NCI-H2227 (cell line): ENCODE results near the gene VSIG10L2.
"Not testable (repeated sequence)": the region's sequence is repeated elsewhere in the genome, so short reads cannot be mapped to it uniquely, and the experiment has no call there.

Experiments used
- DNase-seq: peaks from one replicate; lab custom pipeline; 2025; ENCODE audit not compliant: unreplicated experiment; lab: John Stamatoyannopoulos, UW

The VSIG10L2 gene

DNA sequence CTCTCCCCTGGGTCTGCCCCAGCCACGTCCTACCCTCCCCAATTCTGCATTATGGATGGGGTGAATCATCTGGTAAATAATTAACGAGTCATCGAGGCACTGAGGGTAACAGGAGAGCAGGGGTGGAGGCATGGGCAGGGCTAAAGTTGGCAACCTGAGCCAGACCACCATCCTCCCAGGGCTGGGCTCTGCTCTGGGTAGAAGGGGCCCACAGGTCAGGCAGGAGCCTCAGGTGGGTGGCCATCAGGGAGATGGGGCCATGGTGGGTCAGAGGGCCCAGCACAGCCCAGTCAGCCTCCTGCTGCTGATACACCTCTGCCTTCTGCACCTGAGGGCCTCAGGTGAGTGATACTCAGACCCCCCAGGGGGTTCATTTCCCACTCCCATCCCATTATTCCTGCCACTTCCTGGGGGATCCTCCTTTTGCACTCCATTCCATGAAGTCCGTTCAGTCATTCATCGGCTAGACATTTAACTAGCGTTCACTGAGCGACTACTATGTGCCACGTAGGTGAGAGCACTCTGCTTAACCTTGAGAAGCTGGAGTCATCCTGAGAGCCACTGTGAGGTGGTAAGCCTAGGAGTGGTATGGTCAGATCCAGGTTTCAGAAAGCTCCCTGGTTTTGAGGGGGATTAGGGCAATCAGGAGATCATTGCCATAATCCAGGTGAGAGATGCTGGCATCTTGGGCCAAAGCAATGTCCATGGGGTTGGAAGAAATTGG, at the start of gene VSIG10L2:
Gene VSIG10L2, plus strand, starts transcription at position 248 of the 724 bp plus-strand sequence. Its CDS starts 12 bp downstream, at position 260.
- no peak for DNase-seq

DNA sequence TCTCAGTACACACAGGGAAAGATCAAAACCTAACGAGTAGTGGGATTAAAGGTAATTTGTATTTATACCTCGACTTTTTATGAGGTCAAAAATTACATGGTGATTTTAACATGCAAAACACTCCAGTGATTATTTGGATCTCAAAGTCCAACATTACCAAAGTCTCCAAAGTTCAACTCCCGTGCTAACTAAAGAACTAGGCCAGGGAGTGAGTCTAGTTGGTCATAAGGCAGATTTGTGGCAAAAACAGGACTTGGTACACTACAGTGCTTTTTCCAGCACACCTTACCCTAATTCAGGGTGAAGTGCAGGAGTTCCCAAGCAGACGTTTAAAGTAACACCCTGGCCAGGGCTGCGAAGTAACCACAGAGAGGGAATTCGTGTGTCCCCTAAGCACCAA, 44.0 kb upstream of the VSIG10L2 start:
- DNase-seq = no peak

DNA sequence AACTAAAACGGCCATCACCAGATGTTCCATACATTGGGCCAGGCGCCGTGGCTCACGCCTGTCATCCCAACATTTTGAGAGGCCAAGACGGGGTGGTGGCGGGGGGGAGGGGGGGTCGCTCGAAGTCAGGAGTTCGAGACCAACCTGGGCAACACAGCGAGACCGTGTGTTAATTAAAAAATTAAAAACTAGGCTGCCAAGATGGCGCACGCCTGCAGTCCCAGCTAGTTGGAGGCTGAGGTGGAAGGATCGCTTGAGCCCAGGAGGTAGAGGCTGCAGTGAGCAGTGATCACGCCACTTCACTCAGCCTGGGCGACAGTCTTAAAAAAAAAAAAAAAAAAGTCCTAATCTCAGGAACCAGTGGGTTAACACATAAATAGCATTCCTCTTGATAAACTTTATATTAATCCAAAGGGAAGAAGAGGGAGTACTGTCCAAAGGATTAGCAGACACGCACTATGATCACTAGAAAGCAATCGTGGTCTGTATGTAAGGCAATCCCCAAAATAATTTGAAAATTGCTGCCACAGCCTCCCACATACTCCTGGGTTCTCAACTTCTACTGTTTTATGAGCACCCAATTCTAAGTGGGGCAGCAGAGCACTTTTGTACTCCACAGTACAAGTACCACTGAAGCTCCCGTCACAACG, 43.4 kb upstream of the VSIG10L2 start:
- DNase-seq = no peak

DNA sequence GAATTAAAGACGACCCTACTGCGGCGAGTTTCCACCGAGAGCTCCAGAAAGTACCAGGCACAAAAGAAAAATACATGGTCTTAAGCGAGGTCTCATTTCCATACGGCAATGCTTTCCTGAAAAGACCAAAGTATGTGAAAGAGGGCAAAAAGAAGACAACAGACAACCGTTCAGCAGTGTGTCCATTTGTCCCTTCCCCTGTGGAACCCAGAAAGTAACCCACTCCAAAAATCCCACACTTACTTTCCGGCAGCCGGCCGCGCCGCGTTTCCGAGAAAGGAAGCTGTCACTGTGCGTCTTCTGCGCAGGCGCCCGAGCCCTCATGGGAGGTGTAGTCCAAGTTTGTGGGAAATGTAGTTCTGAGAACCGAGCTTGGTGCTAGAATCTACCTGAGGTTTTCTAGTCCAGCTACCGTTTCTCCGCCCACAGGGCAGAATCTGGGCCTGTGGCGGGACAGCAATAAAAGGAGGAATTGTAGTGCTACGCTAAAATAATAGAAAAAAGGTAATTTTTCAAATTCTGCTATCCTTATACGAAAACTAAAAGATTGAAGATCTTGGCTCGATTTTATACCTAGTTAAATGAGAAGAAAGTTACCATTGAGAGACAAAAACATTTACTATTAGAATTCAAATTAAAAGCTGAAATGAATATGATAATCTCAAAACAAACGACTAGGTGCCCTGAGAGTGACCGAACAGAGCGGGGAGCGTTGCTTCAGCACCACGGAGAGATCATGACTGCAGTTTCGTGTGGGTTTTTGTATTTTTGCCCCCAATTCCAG, 42.7 kb upstream of the VSIG10L2 start, which contains the start of gene PUS3:
Gene PUS3, minus strand, starts transcription at position 280 of the 784 bp plus-strand sequence. CDS start 6,922 bp downstream, outside the sequence.
- peak; percentile 87 for DNase-seq

DNA sequence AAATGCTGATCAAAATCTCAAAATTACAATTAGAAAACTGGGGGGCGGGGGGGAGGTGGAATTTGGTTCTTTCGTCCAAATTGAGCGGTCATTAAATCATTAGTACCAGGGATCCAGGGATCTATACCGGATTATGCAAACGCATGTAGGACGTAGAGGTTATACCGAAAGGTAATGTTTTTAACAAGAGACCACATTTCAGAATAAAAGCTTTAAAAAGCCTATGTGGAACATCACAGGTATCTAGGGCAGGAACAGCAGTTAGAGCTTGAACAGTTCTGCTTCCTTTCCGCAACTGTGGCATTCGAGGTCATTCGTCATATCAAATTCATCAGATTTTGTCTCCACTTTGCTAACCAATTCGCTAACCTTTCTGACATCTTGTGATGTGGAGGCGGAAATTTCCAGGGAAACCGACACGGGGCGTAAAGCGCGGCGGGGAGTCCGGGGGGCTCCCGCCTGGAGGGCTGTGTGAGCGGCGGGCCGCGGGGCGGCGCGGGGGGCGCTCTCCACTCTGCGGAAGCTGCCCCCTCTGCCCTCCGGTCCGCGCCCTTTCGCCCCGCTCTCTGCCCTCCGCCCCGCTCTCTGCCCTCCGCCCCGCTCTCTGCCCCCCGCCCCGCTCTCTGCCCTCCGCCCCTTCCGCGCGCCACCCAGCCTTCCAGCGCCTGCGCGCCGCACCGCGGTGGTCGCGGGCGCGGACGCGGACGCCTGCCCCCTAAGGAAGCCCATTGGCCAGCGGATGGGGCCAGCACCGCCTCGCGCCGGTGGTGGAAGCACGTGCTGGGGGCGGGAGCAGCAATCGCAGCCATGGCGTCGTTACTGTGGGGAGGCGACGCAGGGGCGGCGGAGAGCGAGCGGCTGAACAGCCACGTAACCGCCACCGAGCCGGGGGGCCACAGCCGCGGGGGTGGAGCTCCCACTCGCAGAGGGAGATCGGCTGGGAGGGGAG, 41.9 kb upstream of the VSIG10L2 start, which contains the start of gene DDX25:
Gene DDX25, plus strand, starts transcription at position 798 of the 949 bp plus-strand sequence. Its CDS starts 10 bp downstream, at position 808.
- peak; percentile 92 for DNase-seq

DNA sequence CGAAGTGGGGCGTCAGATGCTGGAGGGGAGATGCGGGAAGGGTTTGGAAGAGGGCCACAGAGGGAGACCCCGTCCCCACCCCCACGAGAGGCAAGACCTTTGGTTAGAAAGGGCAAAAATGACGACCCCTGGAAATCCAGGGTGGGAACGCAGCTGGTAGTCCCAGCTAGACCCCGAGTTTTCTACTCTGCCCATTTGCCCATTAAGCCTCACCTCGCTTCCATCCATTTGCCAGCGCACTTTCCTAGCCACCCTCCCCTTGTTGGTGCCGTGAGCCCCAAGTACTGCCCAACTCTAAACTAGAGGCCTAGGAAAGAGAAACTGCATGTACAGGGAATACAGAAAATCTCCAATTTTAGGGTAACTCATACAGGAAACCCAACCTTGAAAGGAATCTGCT, 41.2 kb upstream of the VSIG10L2 start:
- no peak for DNase-seq

DNA sequence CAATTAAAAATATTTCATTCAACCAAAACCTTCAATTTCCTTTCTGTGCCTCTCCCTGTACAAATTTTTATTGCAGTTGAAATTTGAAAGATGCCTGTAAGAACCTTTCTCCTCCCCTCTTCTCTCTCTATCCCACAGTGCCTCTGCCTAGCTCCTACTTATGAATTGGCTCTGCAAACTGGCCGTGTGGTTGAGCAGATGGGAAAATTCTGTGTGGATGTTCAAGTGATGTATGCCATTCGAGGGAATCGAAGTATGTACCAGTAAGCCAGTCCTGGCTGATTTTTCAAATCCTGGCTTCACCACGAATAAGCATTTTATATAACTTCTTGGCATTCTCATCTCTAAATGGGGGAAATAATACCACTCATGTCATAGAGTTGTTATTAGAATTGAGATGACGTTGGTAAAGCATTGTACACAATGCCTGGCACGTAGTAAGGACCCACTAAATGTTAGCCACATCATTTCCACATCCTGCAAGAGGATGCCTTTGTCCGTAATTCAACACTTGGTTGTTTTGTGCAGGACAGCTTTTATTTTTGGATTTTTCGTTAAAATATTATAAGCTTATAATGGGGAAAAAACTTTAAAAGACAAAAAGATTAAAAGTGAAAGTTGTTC, 35.5 kb upstream of the VSIG10L2 start:
- DNase-seq = no peak

DNA sequence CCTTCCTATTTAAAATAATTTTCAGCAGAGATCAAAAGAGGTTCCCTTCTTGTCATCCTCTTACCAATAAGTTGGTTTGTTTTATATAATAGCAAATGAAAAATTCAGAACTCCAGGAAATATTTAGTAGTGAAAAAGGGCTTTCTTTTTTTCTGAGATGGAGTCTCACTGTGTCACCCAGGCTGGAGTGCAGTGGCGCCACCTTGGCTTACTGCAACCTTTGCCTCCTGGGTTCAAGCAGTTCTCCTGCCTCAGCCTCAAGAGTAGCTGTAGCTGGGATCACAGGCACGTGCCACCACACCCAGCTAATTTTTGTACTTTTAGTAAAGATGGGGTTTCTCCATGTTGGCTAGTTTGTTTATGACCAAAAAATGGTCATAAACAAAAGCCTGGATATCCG, 31.2 kb upstream of the VSIG10L2 start:
- DNase-seq = not testable (repeated sequence)

DNA sequence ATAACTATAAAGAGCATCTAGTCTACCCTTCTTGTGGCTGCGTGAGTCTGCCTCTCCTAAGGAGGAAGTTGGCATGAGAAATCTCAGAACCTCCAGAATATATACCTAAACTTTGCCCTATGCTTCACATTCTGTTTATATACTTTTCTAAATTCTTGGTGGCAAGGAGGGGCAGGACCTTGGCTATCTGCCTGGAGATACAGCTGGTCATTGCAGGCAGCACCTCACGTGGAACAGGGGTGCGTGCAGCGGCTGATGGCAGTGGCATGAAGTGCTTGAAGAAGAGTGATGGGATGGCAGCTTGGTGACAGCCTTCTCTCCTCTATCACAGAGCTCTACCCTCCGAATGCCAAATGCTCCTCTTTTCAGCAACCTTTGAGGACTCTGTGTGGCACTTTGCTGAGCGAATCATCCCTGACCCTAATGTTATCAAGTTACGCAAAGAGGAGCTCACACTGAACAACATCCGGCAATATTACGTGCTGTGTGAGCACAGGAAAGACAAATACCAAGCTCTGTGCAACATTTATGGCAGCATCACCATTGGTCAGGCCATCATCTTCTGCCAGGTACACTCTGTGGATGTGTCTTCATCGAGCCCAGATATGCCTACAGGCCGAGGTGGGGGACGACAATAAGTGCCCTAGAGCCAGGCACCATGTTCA, 29.0 kb upstream of the VSIG10L2 start:
- DNase-seq = no peak

- DNase-seq = no peak
These were observed 27.6 kb upstream of the VSIG10L2 start for GRCh38 chr11:125918140-125918840.

- DNase-seq = no peak
These were observed 24.8 kb upstream of the VSIG10L2 start for GRCh38 chr11:125921042-125921441.

DNA sequence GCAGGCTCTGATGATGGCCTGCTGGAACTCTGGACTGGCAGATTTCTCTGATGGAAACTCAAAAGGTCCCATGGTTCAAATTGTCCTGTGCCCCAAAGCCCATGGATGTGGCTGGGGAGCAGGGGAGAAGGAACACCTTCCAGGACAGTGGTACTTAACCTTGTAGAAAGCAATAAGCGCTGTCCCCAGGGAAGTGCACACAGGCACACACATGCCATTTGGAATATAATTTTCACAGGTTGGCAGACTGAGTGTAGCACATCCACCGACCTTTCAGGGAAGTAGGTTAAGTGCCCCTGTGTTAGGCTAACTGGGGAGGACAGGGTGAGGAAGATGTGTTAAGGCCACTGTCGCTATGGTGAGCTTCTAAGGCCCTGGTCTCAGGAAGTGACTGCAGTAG, 23.7 kb upstream of the VSIG10L2 start:
- DNase-seq = no peak

GRCh38 chr11:125923012-125923579, 22.7 kb upstream of the VSIG10L2 start:
- peak; percentile 76 for DNase-seq

DNA sequence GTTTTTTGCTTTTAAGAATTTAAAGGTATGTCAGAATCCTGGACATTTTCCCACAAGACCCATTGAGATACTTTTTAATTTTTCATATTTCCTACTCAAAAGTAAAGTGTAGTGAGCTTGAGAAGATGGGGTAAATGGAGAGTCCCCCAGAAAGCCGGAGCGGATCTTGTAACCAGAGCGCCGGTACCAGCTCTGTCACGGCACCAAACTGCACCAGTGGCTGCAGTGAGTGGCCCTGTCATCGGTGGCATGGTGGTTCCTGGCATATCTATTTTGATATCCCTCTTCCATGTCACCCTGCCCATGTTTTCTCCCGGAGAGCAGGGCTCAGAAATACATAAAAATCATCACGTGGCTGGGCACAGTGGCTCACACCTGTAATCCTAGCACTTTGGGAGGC, 22.2 kb upstream of the VSIG10L2 start:
- no peak for DNase-seq

DNA sequence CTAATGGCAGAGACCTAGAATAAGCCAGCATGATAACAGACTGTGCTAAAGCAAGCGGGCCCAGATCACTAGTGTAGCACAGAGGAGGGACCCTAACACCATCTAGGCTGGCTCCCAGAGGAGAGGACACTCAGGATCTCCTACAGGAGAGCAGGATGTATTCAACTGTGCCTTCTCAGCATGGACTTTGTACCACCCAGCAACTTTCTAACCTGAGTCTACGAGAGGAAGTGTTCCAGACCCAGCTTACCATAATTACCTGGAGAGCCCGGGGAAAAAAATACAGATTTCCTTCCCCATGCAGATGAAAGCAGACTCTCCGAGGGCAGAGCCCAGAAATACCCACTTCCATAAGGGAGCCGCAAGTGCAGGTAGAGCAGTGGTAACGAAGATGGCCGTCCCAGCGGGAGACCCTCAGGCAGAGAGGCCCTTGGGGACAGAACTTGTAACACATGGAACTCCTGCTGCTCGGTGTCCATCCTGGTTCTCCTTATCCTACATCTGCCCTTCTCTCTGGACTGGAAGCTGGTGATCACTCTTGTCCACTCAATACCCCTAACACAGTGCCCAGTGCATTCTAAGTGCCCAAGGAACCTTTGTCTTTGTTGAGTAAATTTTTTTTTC, 21.3 kb upstream of the VSIG10L2 start:
- no peak for DNase-seq

- no peak for DNase-seq
These were observed 20.6 kb upstream of the VSIG10L2 start for GRCh38 chr11:125925247-125925740.

DNA sequence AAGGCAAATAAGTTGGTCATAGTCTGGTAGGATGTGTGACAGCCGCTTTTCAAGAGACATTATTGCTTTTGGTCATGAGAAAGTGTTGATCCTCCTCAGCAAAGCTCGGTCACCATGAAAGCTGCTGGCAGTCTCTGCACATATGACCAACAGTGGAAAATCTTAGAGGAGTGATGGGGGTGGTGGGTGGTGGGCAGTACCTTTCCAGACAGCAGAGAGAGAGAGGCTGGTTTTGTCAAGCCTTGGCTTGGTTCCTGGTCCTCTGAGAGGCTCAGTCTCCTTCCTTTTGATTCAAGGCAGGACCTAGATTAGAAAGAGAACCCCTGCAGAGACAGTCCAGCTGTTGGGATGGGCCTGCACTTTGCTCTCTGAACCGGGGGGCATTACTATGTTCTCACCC, 20.0 kb upstream of the VSIG10L2 start:
- DNase-seq = no peak

GRCh38 chr11:125926682-125927081, 19.2 kb upstream of the VSIG10L2 start:
- no peak for DNase-seq
